ENCODE data around the gene TAF5. TPM values are rescaled to one million over a fixed set of nuclear protein-coding genes. Genes with fewer than 3 reads are reported as not detected.
A peak's percentile ranks its signal among the peaks of the same experiment; 100 is the strongest.

The TAF5 gene
- total and polyA plus RNA-seq, 2 experiments from 2014 or later, result 4.6 to 7.1 TPM

- Histone ChIP-seq H3K36me3 (peaks cover 26% of the 10 kb centered on the region), H3K27me3 (no peaks in the 10 kb centered on the region), H3K4me1 (ENCODE audit: low read depth) (peaks cover 16% of the 10 kb centered on the region), H3K9me3 (ENCODE audit: low read depth) (no peaks in the 10 kb centered on the region), H3K4me3 (peak within 1 kb of the TSS; percentile 86), H3K27ac (peak within 1 kb of the TSS; percentile 93)
- peak; percentile 18 for TF ChIP-seq CTCF (IDR thresholded peaks at IDR 0.05; ENCODE audit: low read depth, low read length)
- DNase-seq (ENCODE audit: low read depth in 1 of 2, low spot score in 1 of 2), result peak; percentile 99
Observed at GRCh38 chr10:103396067-103396788, 28.5 kb downstream of the TAF5 start, which contains the start of the genes ATP5MK and PDCD11. ATP5MK (minus strand) TSS chr10:103396475; CDS start chr10:103392457, 4,018 bp downstream. PDCD11 (plus strand) TSS chr10:103396626; CDS start chr10:103398427, 1,801 bp downstream.

- peak overlapping the region; percentile 37 for H3K27ac ChIP-seq
- H3K36me3 ChIP-seq, result peaks cover 26% of the 10 kb centered on the region
- H3K27me3 ChIP-seq, result no peaks in the 10 kb centered on the region
- H3K4me1 ChIP-seq (ENCODE audit: low read depth), result peaks cover 16% of the 10 kb centered on the region
- H3K4me3 ChIP-seq, result peak overlapping the region; percentile 86
- DNase-seq (ENCODE audit: low read depth in 1 of 2, low spot score in 1 of 2), result no peak
- no peak for TF ChIP-seq CTCF (IDR thresholded peaks at IDR 0.05; ENCODE audit: low read depth, low read length)
- H3K9me3 ChIP-seq (ENCODE audit: low read depth), result no peaks in the 10 kb centered on the region
Observed at GRCh38 chr10:103396789-103397087, 29.0 kb downstream of the TAF5 start.

- no peaks in the 10 kb centered on the region for H3K27me3 ChIP-seq
- TF ChIP-seq CTCF (IDR thresholded peaks at IDR 0.05; ENCODE audit: low read depth, low read length), result no peak
- H3K36me3 ChIP-seq, result peaks cover 21% of the 10 kb centered on the region
- DNase-seq (ENCODE audit: low read depth in 1 of 2, low spot score in 1 of 2), result peak in 1 of 2 donors; percentile 4
- peak overlapping the region; percentile 86 for H3K4me3 ChIP-seq
- H3K4me1 ChIP-seq (ENCODE audit: low read depth), result peaks cover 16% of the 10 kb centered on the region
- H3K27ac ChIP-seq, result peak overlapping the region; percentile 37
- no peaks in the 10 kb centered on the region for H3K9me3 ChIP-seq (ENCODE audit: low read depth)
Observed at GRCh38 chr10:103397191-103397825, 29.5 kb downstream of the TAF5 start.

GRCh38 chr10:103413564-103413963, 45.8 kb downstream of the TAF5 start:
- Histone ChIP-seq H3K4me1 (ENCODE audit: low read depth) (no peaks in the 10 kb centered on the region), H3K9me3 (ENCODE audit: low read depth) (no peaks in the 10 kb centered on the region), H3K27me3 (no peaks in the 10 kb centered on the region), H3K4me3 (no peak overlapping the region), H3K36me3 (peaks cover 77% of the 10 kb centered on the region), H3K27ac (no peak overlapping the region)
- no peak for TF ChIP-seq CTCF (IDR thresholded peaks at IDR 0.05; ENCODE audit: low read depth, low read length)
- DNase-seq (ENCODE audit: low read depth in 1 of 2, low spot score in 1 of 2), result no peak

GRCh38 chr10:103415581-103415980, 47.8 kb downstream of the TAF5 start:
- Histone ChIP-seq H3K4me1 (ENCODE audit: low read depth) (no peaks in the 10 kb centered on the region), H3K9me3 (ENCODE audit: low read depth) (no peaks in the 10 kb centered on the region), H3K4me3 (no peak overlapping the region), H3K36me3 (peaks cover 76% of the 10 kb centered on the region), H3K27ac (no peak overlapping the region), H3K27me3 (no peaks in the 10 kb centered on the region)
- no peak for DNase-seq (ENCODE audit: low read depth in 1 of 2, low spot score in 1 of 2)
- TF ChIP-seq CTCF (IDR thresholded peaks at IDR 0.05; ENCODE audit: low read depth, low read length), result no peak
